Heart left ventricle (tissue), 13 donors: ENCODE measurements around the gene PARD3B.

Experiments
- POLR2A ChIP-seq, 2 donors: fragments of 450-650 bp; IDR thresholded peaks; one replicate each; pipeline ENCODE4 v1.6.1; 2017; ENCODE audit warnings: antibody characterized with exemption in 2 of 2, mild to moderate bottlenecking in 2 of 2, moderate library complexity in 2 of 2
- TF ChIP-seq, protein P1 (sequence below), 12 donors: fragments of 200-600 bp; sonication (generic) in 4 of 12; IDR thresholded peaks; one replicate each; pipeline versions ENCODE4 v1.5.0 to v1.8.0; 2018 to 2022; ENCODE audit warnings: antibody characterized with exemption in 12 of 12, mild to moderate bottlenecking in 5 of 12
- donor health status: ischemic (EF 13 %, LVEDD 7.1; RV severe dilation, severe dysfunction).
- donor health status: DM: no; HTN: yes; CAD: no.
- donor health status: DM: no; HTN: no; CAD: no.
- donor health status: ischemic (EF 25% LVEDD 6.9; RV normal size, moderate dysfunction).
- donor health status: ischemic (EF 25% LVEDD 5.7; RV mildly dilated, moderate dysfunction).
- donor health status: ischemic (EF 35%, LVEDD 5.7; RV mildly dilated, moderate dysfunction).
- donor health status: nonischemic (EF 11% LVEDD 7.7; RV severe dilation, severe dysfunction).
- donor health status: DM: yes; HTN: yes; CAD: no.
- donor health status: PGD.
- donor health status: ischemic (EF 29% LVEDD 5.4; RV normal size, mild dysfunction).
- donor health status: nonischemic (EF 23%, LVEDD 6.1; RV moderate dilation, normal function).

DNA sequence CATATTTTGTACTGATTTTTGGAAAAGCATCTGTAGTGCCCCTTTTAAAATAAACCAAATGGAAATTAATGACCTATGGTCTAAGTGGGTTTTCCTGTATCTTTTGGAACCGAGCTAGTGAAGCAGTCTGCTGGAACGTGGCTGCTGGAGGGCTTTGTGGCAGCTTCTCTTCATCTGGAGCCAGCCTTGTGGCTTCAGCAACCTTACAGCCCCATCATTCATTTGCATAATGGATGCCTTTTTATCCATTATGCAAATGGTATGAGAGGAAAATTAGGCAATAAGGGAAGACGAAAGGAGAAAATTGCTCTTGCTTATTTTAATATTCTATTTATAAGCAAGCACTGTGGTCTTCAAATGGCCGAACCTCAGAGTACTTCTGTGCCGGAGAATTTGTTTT lies 421.0 kb downstream of the PARD3B start:
- TF ChIP-seq, protein P1, sequence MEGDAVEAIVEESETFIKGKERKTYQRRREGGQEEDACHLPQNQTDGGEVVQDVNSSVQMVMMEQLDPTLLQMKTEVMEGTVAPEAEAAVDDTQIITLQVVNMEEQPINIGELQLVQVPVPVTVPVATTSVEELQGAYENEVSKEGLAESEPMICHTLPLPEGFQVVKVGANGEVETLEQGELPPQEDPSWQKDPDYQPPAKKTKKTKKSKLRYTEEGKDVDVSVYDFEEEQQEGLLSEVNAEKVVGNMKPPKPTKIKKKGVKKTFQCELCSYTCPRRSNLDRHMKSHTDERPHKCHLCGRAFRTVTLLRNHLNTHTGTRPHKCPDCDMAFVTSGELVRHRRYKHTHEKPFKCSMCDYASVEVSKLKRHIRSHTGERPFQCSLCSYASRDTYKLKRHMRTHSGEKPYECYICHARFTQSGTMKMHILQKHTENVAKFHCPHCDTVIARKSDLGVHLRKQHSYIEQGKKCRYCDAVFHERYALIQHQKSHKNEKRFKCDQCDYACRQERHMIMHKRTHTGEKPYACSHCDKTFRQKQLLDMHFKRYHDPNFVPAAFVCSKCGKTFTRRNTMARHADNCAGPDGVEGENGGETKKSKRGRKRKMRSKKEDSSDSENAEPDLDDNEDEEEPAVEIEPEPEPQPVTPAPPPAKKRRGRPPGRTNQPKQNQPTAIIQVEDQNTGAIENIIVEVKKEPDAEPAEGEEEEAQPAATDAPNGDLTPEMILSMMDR (IDR thresholded peaks at IDR 0.05): no peak
- no peak for TF ChIP-seq POLR2A (IDR thresholded peaks at IDR 0.05)
